ENCODE data around the gene CREB3L1.

DNA sequence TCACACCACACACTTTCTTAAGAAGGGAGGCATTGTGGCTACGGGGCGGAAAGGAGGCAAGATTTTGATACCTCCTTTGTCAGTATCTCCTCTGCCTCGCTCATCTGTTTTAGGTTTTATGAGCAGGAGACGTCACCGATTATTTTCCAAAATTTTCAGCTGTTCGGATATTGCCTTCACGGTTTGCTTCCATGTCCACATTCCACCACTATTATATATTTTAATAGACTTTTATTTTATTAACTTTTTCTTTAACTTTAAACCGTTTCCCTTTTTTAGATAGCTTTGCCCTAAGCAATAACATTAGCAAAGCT, 33.7 kb upstream of the CREB3L1 start:
- TF ChIP-seq, protein P1, sequence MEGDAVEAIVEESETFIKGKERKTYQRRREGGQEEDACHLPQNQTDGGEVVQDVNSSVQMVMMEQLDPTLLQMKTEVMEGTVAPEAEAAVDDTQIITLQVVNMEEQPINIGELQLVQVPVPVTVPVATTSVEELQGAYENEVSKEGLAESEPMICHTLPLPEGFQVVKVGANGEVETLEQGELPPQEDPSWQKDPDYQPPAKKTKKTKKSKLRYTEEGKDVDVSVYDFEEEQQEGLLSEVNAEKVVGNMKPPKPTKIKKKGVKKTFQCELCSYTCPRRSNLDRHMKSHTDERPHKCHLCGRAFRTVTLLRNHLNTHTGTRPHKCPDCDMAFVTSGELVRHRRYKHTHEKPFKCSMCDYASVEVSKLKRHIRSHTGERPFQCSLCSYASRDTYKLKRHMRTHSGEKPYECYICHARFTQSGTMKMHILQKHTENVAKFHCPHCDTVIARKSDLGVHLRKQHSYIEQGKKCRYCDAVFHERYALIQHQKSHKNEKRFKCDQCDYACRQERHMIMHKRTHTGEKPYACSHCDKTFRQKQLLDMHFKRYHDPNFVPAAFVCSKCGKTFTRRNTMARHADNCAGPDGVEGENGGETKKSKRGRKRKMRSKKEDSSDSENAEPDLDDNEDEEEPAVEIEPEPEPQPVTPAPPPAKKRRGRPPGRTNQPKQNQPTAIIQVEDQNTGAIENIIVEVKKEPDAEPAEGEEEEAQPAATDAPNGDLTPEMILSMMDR (conservative IDR thresholded peaks at IDR 0.05; ENCODE audit: low read depth, low read length) = no peak
- no peak for TF ChIP-seq EZH2 (IDR thresholded peaks at IDR 0.05; ENCODE audit: low read length, unreplicated experiment)
